Stimulated activated memory B cell treated with anti-CD40 and anti-IgM and Interleukin-4, amounts not matched to agents 10 μg/mL and 1 μg/mL and 100 μg/mL, for 72 hours (primary cell): Measurements from ENCODE around the gene RPRD1B.

Experiments used
- ATAC-seq: fragments of 150-1000 bp; cut with Tn5 transposase; 2 replicates; pipeline ENCODE4 v1.10.0; 2021
- H3K27ac Mint-ChIP-seq: one replicate; pipeline ENCODE4 v1.8.0; 2022; ENCODE audit warnings: mild to moderate bottlenecking, mixed read lengths
- H3K27me3 Mint-ChIP-seq: one replicate; pipeline ENCODE4 v1.8.0; 2022; ENCODE audit warnings: mixed read lengths
- H3K36me3 Mint-ChIP-seq: one replicate; pipeline ENCODE4 v1.8.0; 2022; ENCODE audit warnings: mixed read lengths
- H3K4me1 Mint-ChIP-seq: one replicate; pipeline ENCODE4 v1.8.0; 2022; ENCODE audit warnings: mixed read lengths
- H3K4me3 Mint-ChIP-seq: one replicate; pipeline ENCODE4 v1.8.0; 2022; ENCODE audit warnings: mild to moderate bottlenecking, moderate library complexity, mixed read lengths
- H3K9me3 Mint-ChIP-seq: one replicate; pipeline ENCODE4 v1.8.0; 2022; ENCODE audit warnings: mixed read lengths

Gene RPRD1B

DNA sequence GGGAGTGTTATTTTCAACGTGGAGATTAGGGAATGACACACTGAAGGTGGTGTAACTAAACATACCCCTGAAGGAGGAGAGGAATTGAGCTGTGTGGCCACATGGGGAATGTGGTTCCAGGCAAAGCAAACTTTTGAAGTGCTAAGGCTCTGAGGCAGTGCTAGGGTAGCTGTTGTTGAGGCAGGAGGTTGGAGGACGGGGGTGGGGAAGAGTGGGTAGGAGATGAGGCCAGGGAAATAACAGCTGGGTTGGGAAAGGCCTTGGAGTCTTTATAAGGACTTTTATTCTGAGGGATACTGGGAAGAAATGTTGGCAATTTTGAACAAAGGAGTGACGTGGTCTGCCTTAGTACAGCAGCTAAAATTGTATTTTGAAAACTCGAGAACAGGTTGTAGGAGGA lies 13.0 kb downstream of the RPRD1B start:
- peaks cover 40% of the 10 kb centered on the region for H3K36me3 Mint-ChIP-seq
- H3K4me1 Mint-ChIP-seq = peaks cover 24% of the 10 kb centered on the region
- no peak overlapping the region for H3K4me3 Mint-ChIP-seq
- H3K27ac Mint-ChIP-seq = no peak overlapping the region
- H3K27me3 Mint-ChIP-seq = no peaks in the 10 kb centered on the region
- no peak for ATAC-seq
- H3K9me3 Mint-ChIP-seq = no peaks in the 10 kb centered on the region

DNA sequence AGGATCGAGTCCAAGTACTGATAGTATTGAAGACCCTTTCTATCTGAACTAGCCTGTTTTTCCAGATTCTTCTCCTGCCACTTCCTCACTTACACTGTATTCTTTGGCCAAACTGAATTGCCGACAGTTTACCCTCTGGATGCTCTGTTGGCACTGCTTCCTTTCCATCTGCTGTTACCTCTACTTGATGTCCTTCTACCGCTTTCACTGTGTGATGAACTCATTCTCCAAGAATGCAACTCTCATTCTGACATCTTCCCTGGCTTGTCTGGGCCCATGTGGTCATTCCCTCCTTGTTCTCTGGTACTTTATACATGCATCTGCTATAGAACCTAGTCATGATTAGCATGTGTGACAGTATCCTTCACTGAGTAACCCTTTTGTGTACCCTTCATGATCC lies 16.3 kb downstream of the RPRD1B start:
- H3K4me3 Mint-ChIP-seq = no peak overlapping the region
- H3K4me1 Mint-ChIP-seq = peaks cover 24% of the 10 kb centered on the region
- no peak for ATAC-seq
- no peaks in the 10 kb centered on the region for H3K9me3 Mint-ChIP-seq
- H3K36me3 Mint-ChIP-seq = peaks cover 24% of the 10 kb centered on the region
- no peak overlapping the region for H3K27ac Mint-ChIP-seq
- no peaks in the 10 kb centered on the region for H3K27me3 Mint-ChIP-seq

DNA sequence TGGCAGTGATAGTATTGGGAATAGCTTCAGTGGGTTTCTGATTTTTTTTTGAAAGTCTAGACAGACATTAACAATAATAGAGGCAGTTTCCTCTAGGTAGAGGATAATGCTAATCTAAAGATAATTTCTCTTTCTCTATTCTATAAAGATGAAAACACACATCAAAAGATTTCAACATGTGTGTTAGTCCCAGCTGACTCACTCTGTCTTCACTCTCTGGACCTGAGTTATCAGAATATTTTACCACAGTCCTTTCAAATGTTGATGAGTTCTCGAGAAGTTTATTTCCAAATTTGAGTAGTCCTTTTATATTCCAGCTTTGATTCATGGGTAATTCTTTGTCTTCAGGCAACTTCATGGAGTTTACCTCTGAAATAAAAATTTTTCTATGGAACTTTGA lies 17.1 kb downstream of the RPRD1B start:
- Mint-ChIP-seq H3K9me3 (no peaks in the 10 kb centered on the region), H3K4me3 (no peak overlapping the region), H3K36me3 (peaks cover 29% of the 10 kb centered on the region), H3K27me3 (no peaks in the 10 kb centered on the region), H3K4me1 (peaks cover 31% of the 10 kb centered on the region), H3K27ac (no peak overlapping the region)
- ATAC-seq = no peak

DNA sequence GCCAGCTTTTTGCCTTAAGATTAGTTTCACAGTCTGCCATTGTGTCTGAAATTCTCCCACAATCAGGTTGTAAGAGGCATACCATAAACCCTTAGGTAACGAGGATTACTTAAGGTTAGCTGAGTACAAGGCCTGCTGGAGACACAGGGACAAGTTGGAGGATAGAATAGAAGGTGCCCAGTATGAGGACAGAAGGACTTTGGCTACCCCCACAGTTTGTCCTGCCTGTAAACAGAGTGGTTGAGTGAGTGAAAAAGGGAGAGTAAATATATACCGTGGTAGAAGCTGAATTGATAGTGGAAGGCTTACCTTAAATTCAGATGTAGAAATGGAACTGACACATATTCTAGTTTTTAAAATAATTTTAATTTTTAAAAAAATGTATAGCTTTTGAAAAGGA lies 19.3 kb downstream of the RPRD1B start:
- H3K27me3 Mint-ChIP-seq = no peaks in the 10 kb centered on the region
- H3K27ac Mint-ChIP-seq = no peak overlapping the region
- H3K4me3 Mint-ChIP-seq = no peak overlapping the region
- ATAC-seq = no peak
- peaks cover 22% of the 10 kb centered on the region for H3K36me3 Mint-ChIP-seq
- no peaks in the 10 kb centered on the region for H3K9me3 Mint-ChIP-seq
- H3K4me1 Mint-ChIP-seq = peaks cover 25% of the 10 kb centered on the region

DNA sequence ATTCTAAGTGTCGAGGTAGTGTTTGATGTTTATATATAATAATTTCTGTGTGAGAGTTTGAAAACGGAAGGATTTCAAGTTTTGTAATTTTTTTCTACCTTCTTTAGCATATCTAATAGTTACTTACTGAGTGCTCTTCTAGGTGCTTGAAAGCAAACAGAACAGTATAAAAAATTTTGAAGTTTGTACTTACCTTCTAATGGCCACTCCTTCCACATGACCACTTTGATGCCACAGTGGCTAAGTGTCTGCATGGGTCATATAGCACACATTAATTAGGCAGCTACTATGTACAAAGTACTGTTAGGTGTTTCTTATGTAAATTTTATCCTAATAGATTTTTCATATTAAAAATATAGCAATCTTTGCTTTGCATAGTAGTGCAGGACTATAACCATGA lies 21.1 kb downstream of the RPRD1B start:
- Mint-ChIP-seq H3K27me3 (no peaks in the 10 kb centered on the region), H3K36me3 (peaks cover 20% of the 10 kb centered on the region), H3K27ac (no peak overlapping the region), H3K9me3 (no peaks in the 10 kb centered on the region), H3K4me3 (no peak overlapping the region), H3K4me1 (peaks cover 24% of the 10 kb centered on the region)
- no peak for ATAC-seq

DNA sequence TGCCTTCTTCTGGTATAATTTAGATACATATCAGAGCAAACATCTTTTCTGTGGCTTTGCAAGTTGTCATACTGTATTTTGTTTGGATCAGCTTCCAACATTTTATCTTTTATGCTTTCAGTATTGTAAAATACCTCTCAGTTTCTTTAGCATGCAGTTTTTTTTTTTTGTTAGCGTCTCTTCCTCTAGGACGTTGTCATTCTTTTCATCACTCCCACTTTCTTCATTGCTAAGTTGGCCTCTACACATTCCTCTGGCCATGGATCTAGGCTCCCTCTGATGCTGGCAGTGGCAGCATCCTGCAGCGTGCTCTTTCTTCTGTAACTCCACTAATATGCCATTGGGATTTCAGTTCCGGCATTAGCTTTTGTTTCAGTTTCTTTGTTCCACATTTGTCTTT lies 21.7 kb downstream of the RPRD1B start:
- Mint-ChIP-seq H3K4me3 (no peak overlapping the region), H3K4me1 (peaks cover 18% of the 10 kb centered on the region), H3K36me3 (peaks cover 14% of the 10 kb centered on the region), H3K27me3 (no peaks in the 10 kb centered on the region), H3K9me3 (no peaks in the 10 kb centered on the region), H3K27ac (peak overlapping the region; percentile 23)
- no peak for ATAC-seq

DNA sequence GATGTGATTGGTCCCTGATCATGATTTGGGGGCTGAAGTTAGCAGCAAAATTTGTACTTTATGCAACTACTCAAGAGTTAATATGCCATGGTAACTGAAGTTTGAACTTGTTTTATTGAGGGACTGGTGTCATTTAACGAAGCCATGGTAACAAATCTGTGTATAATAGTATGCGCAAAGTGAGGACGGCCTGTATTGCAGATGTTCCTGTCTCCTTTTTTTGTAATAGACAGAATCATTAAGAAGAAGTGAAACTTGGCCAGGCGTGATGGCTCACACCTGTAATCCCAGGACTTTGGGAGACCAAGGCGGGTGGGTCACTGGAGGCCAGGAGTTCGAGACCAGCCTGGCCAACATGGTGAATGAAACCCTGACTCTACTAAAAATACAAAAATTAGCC lies 22.3 kb downstream of the RPRD1B start:
- Mint-ChIP-seq H3K27me3 (no peaks in the 10 kb centered on the region), H3K4me3 (no peak overlapping the region), H3K36me3 (peaks cover 9% of the 10 kb centered on the region), H3K27ac (peak overlapping the region; percentile 23), H3K9me3 (no peaks in the 10 kb centered on the region), H3K4me1 (peaks cover 14% of the 10 kb centered on the region)
- no peak for ATAC-seq

DNA sequence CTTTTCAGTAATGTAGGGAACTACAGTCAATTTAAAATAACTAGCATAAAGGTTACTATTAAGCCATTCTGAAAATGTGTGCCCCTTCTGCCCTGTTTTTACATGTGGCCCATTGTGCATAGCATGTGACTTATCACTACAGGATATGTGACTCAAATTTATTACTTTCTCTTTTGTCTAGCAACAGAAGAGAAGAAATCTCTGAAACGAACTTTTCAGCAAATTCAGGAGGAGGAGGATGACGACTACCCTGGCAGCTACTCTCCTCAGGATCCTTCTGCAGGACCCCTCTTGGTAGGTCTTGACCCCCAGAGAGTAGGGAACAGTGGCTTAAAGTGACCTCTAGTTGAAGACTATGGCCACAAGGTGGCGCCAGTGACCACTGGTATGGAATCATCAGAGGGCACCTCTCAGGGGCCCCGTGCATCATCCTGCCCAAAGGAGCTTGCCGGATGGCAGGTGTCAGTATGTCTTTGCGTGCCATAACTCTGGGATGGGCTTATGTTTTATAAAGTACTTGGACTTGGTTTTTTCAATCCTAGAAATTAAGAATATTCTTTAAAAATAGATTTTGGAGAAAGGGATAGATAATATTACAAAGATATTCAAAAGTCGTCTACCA lies 23.9 kb downstream of the RPRD1B start:
- Mint-ChIP-seq H3K27ac (peak overlapping the region; percentile 58), H3K9me3 (no peaks in the 10 kb centered on the region), H3K4me3 (no peak overlapping the region), H3K27me3 (no peaks in the 10 kb centered on the region), H3K4me1 (peaks cover 14% of the 10 kb centered on the region), H3K36me3 (peaks cover 9% of the 10 kb centered on the region)
- ATAC-seq = peak; percentile 85

DNA sequence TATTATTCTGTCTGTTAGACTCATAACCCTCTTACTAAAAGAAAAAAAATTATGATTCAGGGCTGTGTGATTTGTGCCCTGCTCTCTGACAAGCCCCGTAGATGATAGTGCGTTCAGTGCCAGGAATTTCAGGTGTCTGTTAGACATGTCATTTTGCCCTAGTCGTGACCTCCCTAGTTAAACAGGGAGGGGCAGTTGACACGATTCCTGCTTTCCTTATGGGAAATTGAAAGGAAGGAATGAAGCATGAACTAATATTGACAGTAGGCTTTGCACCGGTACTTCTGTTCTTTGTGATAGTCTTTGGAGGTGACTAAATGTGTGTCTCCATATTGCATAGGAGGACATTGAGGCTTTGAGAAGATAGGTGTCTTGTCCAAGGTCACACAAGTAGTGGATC lies 26.3 kb downstream of the RPRD1B start:
- Mint-ChIP-seq H3K27me3 (no peaks in the 10 kb centered on the region), H3K36me3 (peaks cover 9% of the 10 kb centered on the region), H3K9me3 (no peaks in the 10 kb centered on the region), H3K4me3 (no peak overlapping the region), H3K4me1 (peaks cover 14% of the 10 kb centered on the region), H3K27ac (no peak overlapping the region)
- no peak for ATAC-seq

DNA sequence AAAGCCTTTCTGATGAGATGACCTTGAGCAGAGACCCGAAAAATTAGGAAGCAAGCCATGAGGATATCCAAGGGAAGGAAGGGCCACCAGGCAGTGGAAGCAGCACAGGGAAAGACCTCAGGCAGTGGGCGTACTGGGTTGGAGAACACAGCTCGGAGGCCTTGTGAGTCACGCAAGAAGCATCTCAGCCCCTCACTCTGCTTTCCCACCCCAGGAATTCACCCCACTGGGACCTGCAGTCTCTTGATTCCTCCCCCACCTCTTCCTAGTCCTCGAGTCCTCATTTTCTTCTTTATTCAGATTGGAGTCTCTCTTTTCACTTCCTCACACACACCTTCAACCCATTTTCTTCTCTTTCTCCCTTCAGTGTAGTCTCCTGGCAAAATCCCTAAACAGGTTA lies 27.0 kb downstream of the RPRD1B start:
- Mint-ChIP-seq H3K4me1 (peaks cover 9% of the 10 kb centered on the region), H3K27ac (no peak overlapping the region), H3K36me3 (peaks cover 5% of the 10 kb centered on the region), H3K4me3 (no peak overlapping the region), H3K9me3 (no peaks in the 10 kb centered on the region), H3K27me3 (no peaks in the 10 kb centered on the region)
- ATAC-seq = no peak

DNA sequence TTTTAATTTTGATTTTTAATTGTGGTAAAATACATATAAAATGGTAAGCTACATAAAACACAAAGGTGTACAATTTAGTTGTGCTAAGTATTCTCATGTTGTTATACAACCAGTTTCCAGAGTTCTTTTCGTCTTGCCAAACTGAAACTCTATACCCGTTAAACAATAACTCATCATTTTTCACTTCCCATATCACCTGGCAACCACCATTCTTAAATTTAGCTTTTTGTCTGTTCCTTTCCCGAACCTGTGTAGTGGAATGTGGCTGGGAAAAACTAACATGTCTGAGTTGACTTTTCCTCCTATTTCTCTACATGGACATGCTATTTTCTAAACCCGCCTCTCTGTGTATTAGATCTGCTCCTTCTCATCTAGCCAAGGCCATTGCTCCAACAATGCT lies 27.6 kb downstream of the RPRD1B start:
- no peak overlapping the region for H3K27ac Mint-ChIP-seq
- no peak overlapping the region for H3K4me3 Mint-ChIP-seq
- H3K9me3 Mint-ChIP-seq = no peaks in the 10 kb centered on the region
- no peaks in the 10 kb centered on the region for H3K27me3 Mint-ChIP-seq
- peaks cover 5% of the 10 kb centered on the region for H3K36me3 Mint-ChIP-seq
- H3K4me1 Mint-ChIP-seq = peaks cover 13% of the 10 kb centered on the region
- ATAC-seq = no peak

DNA sequence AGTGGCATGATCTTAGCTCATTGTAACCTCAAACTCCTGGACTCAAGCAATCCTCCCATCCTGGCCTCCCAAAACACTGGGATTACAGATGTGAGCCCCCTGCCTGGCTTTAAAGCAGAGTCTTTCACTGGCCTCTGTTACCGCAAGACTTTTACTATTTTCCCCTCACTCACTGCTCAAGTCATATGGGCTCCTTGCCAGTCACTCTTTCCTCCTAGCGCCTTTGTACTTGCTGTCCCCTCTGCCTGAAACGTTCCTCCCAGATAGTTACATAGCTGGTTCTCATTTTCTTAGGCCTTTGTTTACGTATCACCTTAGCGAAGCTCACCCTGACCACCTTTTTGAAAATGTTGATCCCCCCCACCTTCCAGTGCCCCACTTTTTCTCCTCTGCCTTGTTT lies 29.3 kb downstream of the RPRD1B start:
- Mint-ChIP-seq H3K4me1 (peaks cover 7% of the 10 kb centered on the region), H3K4me3 (no peak overlapping the region), H3K36me3 (peaks cover 19% of the 10 kb centered on the region), H3K27ac (no peak overlapping the region), H3K9me3 (no peaks in the 10 kb centered on the region), H3K27me3 (no peaks in the 10 kb centered on the region)
- no peak for ATAC-seq

DNA sequence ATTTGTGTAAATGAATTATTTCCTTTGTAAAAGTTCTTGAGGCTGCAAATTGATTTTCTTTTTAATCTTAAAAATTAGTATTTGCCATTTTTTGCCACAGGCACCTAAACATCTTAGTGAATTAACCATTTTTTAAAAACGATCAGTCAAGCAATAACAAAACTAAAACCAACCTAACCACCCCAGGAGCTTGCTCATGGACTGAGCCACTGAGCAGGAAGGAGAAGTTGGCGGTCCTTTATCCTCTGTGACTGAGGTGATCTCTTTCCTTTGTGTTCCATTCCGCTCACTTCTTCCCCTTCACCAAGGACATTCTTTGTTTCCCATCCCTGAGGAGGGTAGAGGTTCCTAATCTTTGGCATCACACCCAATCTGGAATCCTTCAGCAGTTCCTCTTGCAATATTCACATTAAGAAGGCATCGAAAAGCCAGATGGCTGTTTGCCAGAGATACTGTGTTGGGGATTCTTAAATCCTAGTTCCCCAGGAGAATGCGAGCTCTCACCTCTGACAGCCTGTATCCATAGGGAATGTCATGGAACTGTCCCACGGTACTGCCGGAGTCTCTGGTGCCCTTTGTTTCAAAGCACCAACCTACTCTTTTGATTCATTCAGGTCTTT lies 30.5 kb downstream of the RPRD1B start:
- Mint-ChIP-seq H3K4me1 (peaks cover 7% of the 10 kb centered on the region), H3K36me3 (peaks cover 27% of the 10 kb centered on the region), H3K4me3 (no peak overlapping the region), H3K27me3 (no peaks in the 10 kb centered on the region), H3K27ac (no peak overlapping the region), H3K9me3 (no peaks in the 10 kb centered on the region)
- no peak for ATAC-seq

DNA sequence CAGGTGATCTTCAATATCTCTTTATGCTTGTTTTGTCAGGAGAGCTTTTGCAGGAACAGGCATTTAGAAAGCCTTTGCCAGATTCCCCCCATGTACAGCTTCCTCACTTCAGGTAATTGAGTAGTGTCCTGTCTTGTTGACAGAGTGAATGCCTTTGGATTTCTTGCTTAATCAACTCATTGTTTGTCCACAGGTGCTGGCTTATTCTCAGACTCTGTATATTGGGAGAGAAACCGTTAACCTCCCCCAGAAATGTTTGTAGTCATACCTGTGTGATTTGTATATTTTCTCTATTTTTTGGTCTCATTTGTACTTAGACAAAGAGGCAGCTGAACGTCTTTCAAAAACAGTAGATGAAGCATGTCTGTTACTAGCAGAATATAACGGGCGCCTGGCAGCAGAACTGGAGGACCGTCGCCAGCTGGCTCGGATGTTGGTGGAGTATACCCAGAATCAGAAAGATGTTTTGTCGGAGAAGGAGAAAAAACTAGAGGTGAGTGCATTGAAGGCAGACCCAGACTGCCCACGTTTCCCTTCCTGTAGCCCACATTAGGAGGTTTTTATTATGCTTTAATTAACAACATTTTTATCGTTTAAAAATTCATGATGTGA lies 32.3 kb downstream of the RPRD1B start:
- peak overlapping the region; percentile 58 for H3K4me3 Mint-ChIP-seq
- no peak for ATAC-seq
- no peaks in the 10 kb centered on the region for H3K9me3 Mint-ChIP-seq
- H3K36me3 Mint-ChIP-seq = peaks cover 44% of the 10 kb centered on the region
- peak overlapping the region; percentile 62 for H3K27ac Mint-ChIP-seq
- H3K27me3 Mint-ChIP-seq = no peaks in the 10 kb centered on the region
- peaks cover 7% of the 10 kb centered on the region for H3K4me1 Mint-ChIP-seq

DNA sequence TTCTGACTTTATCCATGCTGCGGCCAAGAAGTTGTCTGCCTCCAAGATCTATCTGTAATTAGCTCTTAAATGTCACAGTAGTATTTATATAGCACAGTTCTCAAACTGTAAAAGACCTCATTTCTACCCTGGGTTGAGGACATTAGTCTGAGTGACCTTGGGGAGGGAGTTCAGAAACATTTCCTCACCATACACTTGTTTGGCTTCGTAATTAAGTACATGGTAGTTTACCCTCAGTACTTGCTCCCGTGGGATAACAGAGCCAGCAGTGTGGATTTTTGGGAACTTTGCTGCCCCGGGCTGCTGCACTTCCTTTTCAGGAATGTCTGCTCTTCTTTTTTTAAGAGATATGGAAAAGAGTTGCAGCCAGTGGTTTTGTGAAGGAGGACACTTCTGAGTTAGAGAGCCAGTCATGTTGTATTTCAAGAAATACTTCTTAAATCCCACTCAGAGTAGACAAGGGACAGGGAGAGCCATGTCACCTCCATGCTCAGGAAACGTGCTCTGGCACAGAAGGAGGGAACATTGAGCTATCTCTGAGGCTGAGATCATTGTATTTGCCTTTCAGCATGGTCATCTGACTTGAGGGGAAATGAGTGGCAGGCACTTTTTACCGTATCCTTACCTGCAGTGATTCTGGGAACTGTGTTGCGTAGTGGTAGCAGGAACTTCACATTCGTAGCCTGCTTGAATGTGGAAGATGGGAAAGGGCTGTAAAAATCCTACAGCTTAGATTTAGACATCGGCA lies 33.6 kb downstream of the RPRD1B start:
- Mint-ChIP-seq H3K4me3 (no peak overlapping the region), H3K27ac (no peak overlapping the region), H3K4me1 (peaks cover 7% of the 10 kb centered on the region), H3K36me3 (peaks cover 57% of the 10 kb centered on the region), H3K27me3 (no peaks in the 10 kb centered on the region), H3K9me3 (peaks cover 2% of the 10 kb centered on the region)
- ATAC-seq = no peak
